HEK293 (cell line): ENCODE measurements around the gene LCA5L.
A peak's percentile ranks its signal among the peaks of the same experiment; 100 is the strongest.

Experiments
- CTCF ChIA-PET: fragments of 350-600 bp; formaldehyde crosslinking; extraction: SDS; loops from one replicate; lab custom pipeline; 2021; ENCODE audit warnings: antibody characterized with exemption; lab: Yijun Ruan, JAX
- POLR2A ChIA-PET: fragments of 300-600 bp; formaldehyde crosslinking; extraction: SDS; loops from one replicate; lab custom pipeline; 2020; ENCODE audit warnings: antibody characterized with exemption, inconsistent platforms; lab: Yijun Ruan, JAX
- H3K27ac ChIP-seq: fragments of 200-500 bp; sonication (Bioruptor generic); 2 replicates; pipeline ENCODE4 v1.5.1; 2014; ENCODE audit warnings: low read depth, low read length, control low read depth, inconsistent platforms; ENCODE audit errors: extremely low read depth
- H3K36me3 ChIP-seq, 2 experiments: fragments of 200-500 bp in 1 of 2; sonication (Bioruptor generic) in 1 of 2; 1 replicate in 1 of 2; 2 replicates in 1 of 2; pipeline ENCODE4 v1.5.1; 2014 to 2017; ENCODE audit warnings: inconsistent platforms in 2 of 2, low read length in 2 of 2; ENCODE audit not compliant: control insufficient read depth in 2 of 2, insufficient read depth in 1 of 2
- H3K4me1 ChIP-seq: fragments of 200-500 bp; sonication (Bioruptor generic); 2 replicates; pipeline ENCODE4 v1.5.1; 2014; ENCODE audit warnings: mild to moderate bottlenecking, low read length, inconsistent platforms; ENCODE audit not compliant: control insufficient read depth, insufficient read depth
- H3K4me3 ChIP-seq: 2 replicates; pipeline ENCODE4 v1.5.1; 2011; ENCODE audit warnings: low read depth, mild to moderate bottlenecking, control low read depth, low read length, moderate library complexity
- H3K9me3 ChIP-seq: fragments of 200-500 bp; sonication (Bioruptor generic); 2 replicates; pipeline ENCODE4 v1.5.1; 2014; ENCODE audit warnings: low read depth, low read length, inconsistent platforms; ENCODE audit not compliant: control insufficient read depth, insufficient read depth
- EGR2 ChIP-seq: fragments of 450-650 bp; formaldehyde crosslinking; IDR thresholded peaks from 2 replicates; pipeline ENCODE4 v1.5.1; 2016; ENCODE audit warnings: low read depth, missing biosample characterization, missing genetic modification characterization
- FEZF1 ChIP-seq: fragments of 450-650 bp; formaldehyde crosslinking; IDR thresholded peaks from 2 replicates; pipeline ENCODE4 v1.5.1; 2016; ENCODE audit warnings: missing biosample characterization, missing genetic modification characterization
- KLF8 ChIP-seq: fragments of 450-650 bp; formaldehyde crosslinking; IDR thresholded peaks from 2 replicates; pipeline ENCODE4 v1.5.1; 2016; ENCODE audit warnings: missing biosample characterization, missing genetic modification characterization
- SP7 ChIP-seq: fragments of 450-650 bp; formaldehyde crosslinking; IDR thresholded peaks from 2 replicates; pipeline ENCODE4 v1.5.1; 2016; ENCODE audit warnings: missing biosample characterization, missing genetic modification characterization
- ZBTB20 ChIP-seq: fragments of 450-650 bp; formaldehyde crosslinking; IDR thresholded peaks from 2 replicates; pipeline ENCODE4 v1.5.1; 2016; ENCODE audit warnings: missing biosample characterization, missing genetic modification characterization
- ZFHX2 ChIP-seq: fragments of 450-650 bp; formaldehyde crosslinking; conservative IDR thresholded peaks from 2 replicates; pipeline ENCODE4 v1.5.1; 2016; ENCODE audit warnings: missing biosample characterization, missing genetic modification characterization
- ZIC2 ChIP-seq: fragments of 450-650 bp; formaldehyde crosslinking; IDR thresholded peaks from 2 replicates; pipeline ENCODE4 v1.5.1; 2016; ENCODE audit warnings: missing biosample characterization, missing genetic modification characterization
- ZNF112 ChIP-seq: fragments of 450-650 bp; formaldehyde crosslinking; IDR thresholded peaks from 2 replicates; pipeline ENCODE4 v1.5.0; 2017; ENCODE audit warnings: missing biosample characterization, missing genetic modification characterization
- ZNF169 ChIP-seq: fragments of 450-650 bp; formaldehyde crosslinking; IDR thresholded peaks from 2 replicates; pipeline ENCODE4 v1.5.1; 2016; ENCODE audit warnings: missing biosample characterization, missing genetic modification characterization
- ZNF266 ChIP-seq: fragments of 450-650 bp; formaldehyde crosslinking; IDR thresholded peaks from 2 replicates; pipeline ENCODE4 v1.5.1; 2016; ENCODE audit warnings: missing biosample characterization, missing genetic modification characterization, low read depth
- ZNF473 ChIP-seq: fragments of 450-650 bp; formaldehyde crosslinking; IDR thresholded peaks from 2 replicates; pipeline ENCODE4 v1.5.1; 2017; ENCODE audit warnings: missing biosample characterization, missing genetic modification characterization
- ZNF510 ChIP-seq: fragments of 450-650 bp; formaldehyde crosslinking; IDR thresholded peaks from 2 replicates; pipeline ENCODE4 v1.5.1; 2018; ENCODE audit warnings: mild to moderate bottlenecking, missing genetic modification characterization, missing biosample characterization; ENCODE audit not compliant: insufficient replicate concordance
- TF ChIP-seq, protein P1 (sequence below): fragments of 450-650 bp; formaldehyde crosslinking; IDR thresholded peaks from 2 replicates; pipeline ENCODE4 v1.5.1; 2016; ENCODE audit warnings: missing biosample characterization, missing genetic modification characterization
- TF ChIP-seq, protein P2 (sequence below): fragments of 450-650 bp; formaldehyde crosslinking; optimal IDR thresholded peaks from 2 replicates; pipeline ENCODE3; 2016; ENCODE audit warnings: missing biosample characterization, mild to moderate bottlenecking, missing genetic modification characterization
- TF ChIP-seq, protein P3 (sequence below): fragments of 450-650 bp; formaldehyde crosslinking; IDR thresholded peaks from 2 replicates; pipeline ENCODE4 v1.5.1; 2016; ENCODE audit warnings: missing biosample characterization, missing genetic modification characterization

LCA5L gene

DNA sequence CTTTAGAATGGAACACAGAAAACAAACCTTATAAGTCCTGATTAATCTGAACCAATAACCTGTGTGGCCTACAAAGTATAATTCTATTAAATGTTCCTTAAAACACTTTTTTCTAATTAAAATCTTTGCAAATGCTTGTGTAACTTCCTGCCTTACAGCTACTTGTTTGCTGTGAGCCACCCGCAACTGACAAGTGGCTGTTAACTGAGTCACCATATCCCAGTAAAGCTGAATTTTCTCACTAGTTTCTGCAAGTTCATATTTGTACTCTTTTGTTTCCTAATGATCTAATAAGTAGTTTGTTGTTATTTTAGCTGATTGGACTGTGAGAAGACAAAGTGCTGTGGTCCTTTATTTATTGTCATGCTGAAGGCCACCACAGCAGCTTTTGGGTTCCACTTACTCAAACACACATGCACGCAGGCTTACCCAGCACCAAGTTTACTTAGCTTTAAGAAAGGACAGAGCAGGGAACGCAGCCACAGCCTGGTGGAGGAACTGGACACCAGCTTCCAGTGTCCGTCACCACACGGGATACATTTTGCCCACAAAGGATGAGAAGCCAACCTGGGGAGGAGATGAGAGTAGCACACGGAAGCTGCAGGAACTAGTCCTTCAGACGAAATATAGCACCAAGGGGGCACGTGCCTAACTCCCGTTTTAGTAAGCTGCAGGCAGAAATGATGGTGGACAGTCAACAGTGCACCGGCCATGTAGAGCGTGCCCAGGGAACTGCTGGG is 47.8 kb downstream of the LCA5L start:
- peak; percentile 28; the same call in 1 of the 2 replicates for TF ChIP-seq SP7 (tag by site-specific recombination)
- TF ChIP-seq, protein P1, sequence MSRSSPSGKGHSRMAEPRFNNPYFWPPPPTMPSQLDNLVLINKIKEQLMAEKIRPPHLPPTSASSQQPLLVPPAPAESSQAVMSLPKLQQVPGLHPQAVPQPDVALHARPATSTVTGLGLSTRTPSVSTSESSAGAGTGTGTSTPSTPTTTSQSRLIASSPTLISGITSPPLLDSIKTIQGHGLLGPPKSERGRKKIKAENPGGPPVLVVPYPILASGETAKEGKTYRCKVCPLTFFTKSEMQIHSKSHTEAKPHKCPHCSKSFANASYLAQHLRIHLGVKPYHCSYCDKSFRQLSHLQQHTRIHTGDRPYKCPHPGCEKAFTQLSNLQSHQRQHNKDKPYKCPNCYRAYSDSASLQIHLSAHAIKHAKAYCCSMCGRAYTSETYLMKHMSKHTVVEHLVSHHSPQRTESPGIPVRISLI (tag by site-specific recombination), result no peak
- H3K9me3 ChIP-seq, result no peaks in the 10 kb centered on the region
- H3K27ac ChIP-seq, result no peak overlapping the region
- H3K4me3 ChIP-seq, result no peak overlapping the region
- CTCF ChIA-PET, result interaction anchor here (0.6 to 1.6 kb wide), 4 partner anchors 10 to 467 kb away, joined by 3 to 9 read pairs (median 4); no protein-coding TSS in a partner anchor
- peaks cover 18 to 36% of the 10 kb centered on the region in 2 experiments for H3K36me3 ChIP-seq
- POLR2A ChIA-PET, result interaction anchor here (0.5 to 1.9 kb wide), 2 partner anchors 17 to 83 kb away, joined by 3 to 5 read pairs; a partner anchor contains a TSS
- H3K4me1 ChIP-seq, result no peaks in the 10 kb centered on the region

DNA sequence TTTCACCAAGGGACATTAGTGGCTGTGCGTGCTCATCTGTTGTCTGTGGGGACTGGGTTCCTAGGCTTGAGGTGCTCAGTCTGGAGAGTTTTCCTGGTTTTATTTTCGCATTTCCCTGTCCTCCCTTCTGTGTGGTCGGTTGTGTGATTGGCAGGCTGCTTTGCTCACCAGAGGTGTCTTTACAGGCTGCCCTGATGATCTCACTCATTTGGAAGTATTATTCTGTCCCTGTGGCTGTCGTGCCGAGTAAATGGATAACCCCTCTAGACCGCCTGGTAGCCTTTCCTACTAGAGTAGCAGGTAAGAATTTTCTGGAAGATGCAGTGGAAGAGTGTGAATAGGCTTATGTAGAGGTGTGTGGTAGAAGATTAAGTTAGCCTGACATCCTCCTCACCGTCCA is 52.6 kb downstream of the LCA5L start:
- Histone ChIP-seq H3K27ac (no peak overlapping the region), H3K4me1 (no peaks in the 10 kb centered on the region), H3K9me3 (no peaks in the 10 kb centered on the region), H3K4me3 (no peak overlapping the region)
- TF ChIP-seq ZBTB20 (tag by site-specific recombination), result no peak
- no peak for TF ChIP-seq ZNF112
- TF ChIP-seq ZNF473 (tag by site-specific recombination), result no peak
- no peak for TF ChIP-seq KLF8 (tag by site-specific recombination)
- TF ChIP-seq, all 188 proteins: peak for 0
- H3K36me3 ChIP-seq, result peaks cover 18 to 57% of the 10 kb centered on the region in 2 experiments
- POLR2A ChIA-PET, result no interaction called here
- CTCF ChIA-PET, result interaction anchor here (0.6 to 6.9 kb wide), 3 partner anchors 9 to 296 kb away, joined by 3 to 27 read pairs (median 4); no protein-coding TSS in a partner anchor

DNA sequence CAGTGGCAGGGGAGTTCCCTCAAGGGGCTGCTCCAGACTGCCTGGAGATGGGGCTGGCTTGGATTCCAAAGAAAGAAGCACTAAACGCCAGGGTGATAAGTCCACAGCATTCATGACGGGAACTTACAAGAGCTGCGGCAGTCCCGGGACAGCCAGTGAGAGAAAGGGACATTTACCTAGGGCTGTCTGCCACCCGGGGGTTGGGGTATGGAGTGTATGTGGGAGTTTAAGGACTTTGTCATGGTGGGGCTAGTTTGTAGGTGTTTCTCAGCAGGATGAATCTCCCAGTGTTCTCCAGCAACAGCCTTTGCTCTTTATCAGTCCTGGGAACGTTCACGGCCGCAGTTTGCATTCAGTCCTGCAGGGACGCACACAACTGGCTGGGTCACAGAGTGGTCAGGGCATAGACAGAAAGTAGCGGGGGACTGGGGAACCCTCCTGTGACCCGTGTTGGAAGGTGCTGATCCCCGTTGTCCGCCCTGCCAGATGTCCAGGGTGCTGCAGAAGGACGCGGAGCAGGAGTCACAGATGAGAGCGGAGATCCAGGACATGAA is 55.3 kb downstream of the LCA5L start:
- no peak for TF ChIP-seq ZNF266
- TF ChIP-seq ZFHX2 (tag by site-specific recombination), result peak; percentile 55
- TF ChIP-seq ZNF510 (tag by site-specific recombination), result no peak
- no peak for TF ChIP-seq ZNF473 (tag by site-specific recombination)
- TF ChIP-seq FEZF1 (tag by site-specific recombination), result no peak
- 0 out of 2 replicates have a peak, but pooled peaks have one; percentile 33 for TF ChIP-seq EGR2
- ChIA-PET CTCF (interaction anchor here (0.5 to 6.9 kb wide), 7 partner anchors 10 to 398 kb away, joined by 3 to 27 read pairs (median 3); no protein-coding TSS in a partner anchor), POLR2A (interaction anchor here (0.6 kb wide), 1 partner anchor 95 kb away, joined by 4 read pairs; no protein-coding TSS in a partner anchor)
- Histone ChIP-seq H3K27ac (no peak overlapping the region), H3K9me3 (no peaks in the 10 kb centered on the region), H3K36me3 (peaks cover 17 to 44% of the 10 kb centered on the region in 2 experiments), H3K4me1 (peaks cover 11% of the 10 kb centered on the region), H3K4me3 (no peak overlapping the region)

DNA sequence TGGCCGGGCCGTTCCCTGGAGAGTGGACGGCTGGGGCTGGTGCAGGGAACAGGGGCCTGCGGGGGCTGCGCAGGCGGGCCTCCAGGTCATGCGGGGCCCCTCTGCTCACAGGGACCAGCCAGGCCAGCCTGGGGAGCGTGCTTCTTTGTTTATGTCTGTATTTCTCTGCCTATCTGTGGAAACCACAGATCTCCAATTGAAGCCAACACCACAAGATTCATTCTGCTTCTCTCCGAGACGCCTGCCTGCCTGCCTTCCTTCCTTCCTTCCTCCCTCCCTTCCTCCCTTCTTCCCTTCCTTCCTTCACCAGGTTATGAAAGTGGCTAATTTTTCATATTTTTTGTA is 56.8 kb downstream of the LCA5L start:
- CTCF ChIA-PET, result interaction anchor here (0.5 to 1.4 kb wide), 3 partner anchors 15 to 36 kb away, joined by 3 to 8 read pairs (median 3); no protein-coding TSS in a partner anchor
- no peak overlapping the region for H3K4me3 ChIP-seq
- peaks cover 14% of the 10 kb centered on the region for H3K4me1 ChIP-seq
- H3K27ac ChIP-seq, result peak overlapping the region; percentile 65; the same call in 1 of the 2 replicates
- no peaks in the 10 kb centered on the region for H3K9me3 ChIP-seq
- TF ChIP-seq, protein P2, sequence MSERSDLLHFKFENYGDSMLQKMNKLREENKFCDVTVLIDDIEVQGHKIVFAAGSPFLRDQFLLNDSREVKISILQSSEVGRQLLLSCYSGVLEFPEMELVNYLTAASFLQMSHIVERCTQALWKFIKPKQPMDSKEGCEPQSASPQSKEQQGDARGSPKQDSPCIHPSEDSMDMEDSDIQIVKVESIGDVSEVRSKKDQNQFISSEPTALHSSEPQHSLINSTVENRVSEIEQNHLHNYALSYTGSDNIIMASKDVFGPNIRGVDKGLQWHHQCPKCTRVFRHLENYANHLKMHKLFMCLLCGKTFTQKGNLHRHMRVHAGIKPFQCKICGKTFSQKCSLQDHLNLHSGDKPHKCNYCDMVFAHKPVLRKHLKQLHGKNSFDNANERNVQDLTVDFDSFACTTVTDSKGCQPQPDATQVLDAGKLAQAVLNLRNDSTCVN, result peak; percentile 4
- no peak for TF ChIP-seq ZNF169 (tag by site-specific recombination)
- peak; percentile 9; the same call in 1 of the 2 replicates for TF ChIP-seq EGR2
- peak; percentile 58; the same call in 1 of the 2 replicates for TF ChIP-seq ZIC2
- TF ChIP-seq, protein P3, sequence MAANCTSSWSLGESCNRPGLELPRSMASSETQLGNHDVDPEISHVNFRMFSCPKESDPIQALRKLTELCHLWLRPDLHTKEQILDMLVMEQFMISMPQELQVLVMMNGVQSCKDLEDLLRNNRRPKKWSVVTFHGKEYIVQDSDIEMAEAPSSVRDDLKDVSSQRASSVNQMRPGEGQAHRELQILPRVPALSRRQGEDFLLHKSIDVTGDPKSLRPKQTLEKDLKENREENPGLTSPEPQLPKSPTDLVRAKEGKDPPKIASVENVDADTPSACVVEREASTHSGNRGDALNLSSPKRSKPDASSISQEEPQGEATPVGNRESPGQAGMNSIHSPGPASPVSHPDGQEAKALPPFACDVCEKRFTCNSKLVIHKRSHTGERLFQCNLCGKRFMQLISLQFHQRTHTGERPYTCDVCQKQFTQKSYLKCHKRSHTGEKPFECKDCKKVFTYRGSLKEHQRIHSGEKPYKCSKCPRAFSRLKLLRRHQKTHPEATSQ (tag by site-specific recombination), result no peak
- TF ChIP-seq, all 188 proteins: peak for 3
- POLR2A ChIA-PET, result no interaction called here
- H3K36me3 ChIP-seq, result peaks cover 6 to 33% of the 10 kb centered on the region in 2 experiments
